ENCODE results near the gene OR5AR1. TPM values are rescaled to one million over a fixed set of nuclear protein-coding genes. Genes with fewer than 3 reads are reported as not detected.

Gene OR5AR1
- total and polyA plus RNA-seq, 2 of the 13 experiments (the other 11 are each of a cell fraction or from before 2014, with no cell fraction given): not detected

DNA sequence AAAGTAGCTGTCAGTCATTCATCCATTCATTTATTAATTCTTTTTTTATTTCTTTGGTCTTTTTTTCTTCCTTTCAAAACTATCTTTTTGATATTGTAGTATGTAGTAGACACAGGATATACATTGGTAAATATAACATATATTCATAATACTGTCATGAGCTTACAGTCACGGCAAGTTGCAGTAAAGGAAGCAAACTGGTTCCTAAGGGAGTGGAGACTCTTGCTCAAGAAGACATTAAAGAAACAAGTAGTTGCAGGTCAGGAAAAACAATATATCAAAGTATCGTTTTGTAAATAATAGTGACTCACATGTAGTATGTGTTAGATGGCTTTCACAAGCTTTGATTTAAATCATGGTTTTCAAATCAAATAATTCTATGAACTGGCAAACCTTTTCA lies 7.5 kb downstream of the OR5AR1 start:
- Histone ChIP-seq H3K4me3 (replicated peaks in 1 of 3; ENCODE audit: insufficient read depth in 1 of 3, low read depth in 2 of 3, low read length in 3 of 3) (no peak overlapping the region), H3K79me2 (ENCODE audit: insufficient read depth, low read length) (no peaks in the 10 kb centered on the region), H3K27me3 (ENCODE audit: control insufficient read depth in 1 of 2, insufficient read depth in 2 of 2, low read length in 2 of 2) (no peaks in the 10 kb centered on the region), H3K4me2 (ENCODE audit: low read depth, low read length) (no peak overlapping the region), H2AFZ (ENCODE audit: low read length) (no peak overlapping the region), H3K27ac (ENCODE audit: extremely low read length, insufficient read depth, low read length) (no peak overlapping the region), H3K36me3 (replicated peaks in 1 of 2; ENCODE audit: control insufficient read depth in 1 of 2, insufficient read depth in 2 of 2, low read length in 2 of 2) (no peaks in the 10 kb centered on the region), H3K4me1 (ENCODE audit: insufficient read depth, low read length) (no peaks in the 10 kb centered on the region), H4K20me1 (ENCODE audit: insufficient read depth, low read length) (no peaks in the 10 kb centered on the region), H3K9me3 (ENCODE audit: low read length) (no peaks in the 10 kb centered on the region), H3K9ac (ENCODE audit: insufficient read depth, low read depth, low read length) (no peak overlapping the region)
- ChIA-PET CTCF (ENCODE audit: low intra/inter-chr PET ratio, low total read pairs) (no interaction called here), POLR2A (no interaction called here)
- intact Hi-C loops (cut with micrococcal nuclease; ENCODE audit: unreplicated experiment) (no loop called here), in situ Hi-C loops (cut with HindIII; ENCODE audit: extremely low pct_ligation_motif_present, low pct_unique_long_range_greater_than_20kb) (no loop called here)
- DNase-seq (ENCODE audit: low spot score) (no peak), ATAC-seq (no peak), FAIRE-seq (no peak)
- WGBS (ENCODE audit: low lambda C conversion rate): 8% methylated on average over 2 of the region's 2 CpGs
- no TSS peak for BruUV-seq (replicated peaks)
- TF ChIP-seq ZNF543 (CRISPR knock-in tag; IDR thresholded peaks at IDR 0.05) (no peak), ATRX (CRISPR knock-in tag; IDR thresholded peaks at IDR 0.05; ENCODE audit: borderline replicate concordance) (no peak), KMT2B (CRISPR knock-in tag; IDR thresholded peaks at IDR 0.05) (no peak), PHB2 (IDR thresholded peaks at IDR 0.05; ENCODE audit: partially characterized antibody) (no peak), SOX6 (IDR thresholded peaks at IDR 0.05) (no peak), SOX6 (CRISPR knock-in tag; IDR thresholded peaks at IDR 0.05) (no peak), HMG20A (CRISPR knock-in tag; IDR thresholded peaks at IDR 0.05; ENCODE audit: borderline replicate concordance) (no peak), SALL2 (CRISPR knock-in tag; IDR thresholded peaks at IDR 0.05) (no peak)
- TF ChIP-seq, protein P1, sequence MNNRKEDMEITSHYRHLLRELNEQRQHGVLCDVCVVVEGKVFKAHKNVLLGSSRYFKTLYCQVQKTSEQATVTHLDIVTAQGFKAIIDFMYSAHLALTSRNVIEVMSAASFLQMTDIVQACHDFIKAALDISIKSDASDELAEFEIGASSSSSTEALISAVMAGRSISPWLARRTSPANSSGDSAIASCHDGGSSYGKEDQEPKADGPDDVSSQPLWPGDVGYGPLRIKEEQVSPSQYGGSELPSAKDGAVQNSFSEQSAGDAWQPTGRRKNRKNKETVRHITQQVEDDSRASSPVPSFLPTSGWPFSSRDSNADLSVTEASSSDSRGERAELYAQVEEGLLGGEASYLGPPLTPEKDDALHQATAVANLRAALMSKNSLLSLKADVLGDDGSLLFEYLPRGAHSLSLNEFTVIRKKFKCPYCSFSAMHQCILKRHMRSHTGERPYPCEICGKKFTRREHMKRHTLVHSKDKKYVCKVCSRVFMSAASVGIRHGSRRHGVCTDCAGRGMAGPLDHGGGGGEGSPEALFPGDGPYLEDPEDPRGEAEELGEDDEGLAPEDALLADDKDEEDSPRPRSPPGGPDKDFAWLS (CRISPR knock-in tag; IDR thresholded peaks at IDR 0.05; ENCODE audit: borderline replicate concordance): no peak
